OCI-LY1 (cell line): ENCODE data around the gene RASSF4.

Experiments used
- H2AFZ ChIP-seq: fragments of 200-600 bp; sonication (generic), shearing (Covaris generic); 2 replicates; pipeline ENCODE4 v1.6.0; 2014; ENCODE audit warnings: antibody characterized with exemption, mild to moderate bottlenecking, low read length
- H3F3A ChIP-seq: fragments of 200-600 bp; sonication (generic), shearing (Covaris generic); 2 replicates; pipeline ENCODE4 v1.6.0; 2014; ENCODE audit warnings: mild to moderate bottlenecking, antibody characterized with exemption, low read length, moderate library complexity; ENCODE audit not compliant: insufficient read depth
- H3K27ac ChIP-seq: fragments of 200-600 bp; sonication (generic); 2 replicates; pipeline ENCODE4 v1.5.1; 2014; ENCODE audit warnings: low read length, mixed run types, mild to moderate bottlenecking, low read depth; ENCODE audit not compliant: poor library complexity, severe bottlenecking
- H3K27me3 ChIP-seq: fragments of 200-600 bp; sonication (generic); 2 replicates; pipeline ENCODE4 v1.6.0; 2014; ENCODE audit warnings: antibody characterized with exemption, mild to moderate bottlenecking, low read length, moderate library complexity; ENCODE audit not compliant: insufficient read depth
- H3K36me3 ChIP-seq: fragments of 200-600 bp; sonication (generic); 2 replicates; pipeline ENCODE4 v1.6.1; 2014; ENCODE audit warnings: mild to moderate bottlenecking, antibody characterized with exemption, low read length, moderate library complexity, mixed read lengths; ENCODE audit not compliant: insufficient read depth
- H3K4me1 ChIP-seq: fragments of 200-600 bp; sonication (generic); 2 replicates; pipeline ENCODE4 v1.5.1; 2014; ENCODE audit warnings: mild to moderate bottlenecking, low read length, moderate library complexity; ENCODE audit not compliant: insufficient read depth, severe bottlenecking
- H3K4me2 ChIP-seq: fragments of 200-600 bp; sonication (generic), shearing (Covaris generic); 2 replicates; pipeline ENCODE4 v1.6.1; 2014; ENCODE audit warnings: low read length
- H3K4me3 ChIP-seq: fragments of 200-600 bp; sonication (generic); 2 replicates; pipeline ENCODE4 v1.5.1; 2014; ENCODE audit warnings: low read length, low read depth, mild to moderate bottlenecking, mixed read lengths; ENCODE audit not compliant: poor library complexity, severe bottlenecking
- H3K79me2 ChIP-seq: fragments of 200-600 bp; shearing (Covaris generic); 2 replicates; pipeline ENCODE4 v1.6.1; 2016; ENCODE audit warnings: mixed run types, low read length, mixed read lengths; ENCODE audit not compliant: insufficient read depth
- H3K9ac ChIP-seq: fragments of 200-600 bp; sonication (generic), shearing (Covaris generic); 2 replicates; pipeline ENCODE4 v1.6.1; 2014; ENCODE audit warnings: mild to moderate bottlenecking, low read length, mixed read lengths
- H3K9me2 ChIP-seq: fragments of 200-600 bp; sonication (generic), shearing (Covaris generic); 2 replicates; pipeline ENCODE4 v1.6.1; 2014; ENCODE audit warnings: low read depth, mild to moderate bottlenecking, low read length, mixed read lengths
- H3K9me3 ChIP-seq: fragments of 200-600 bp; shearing (Covaris generic); 2 replicates; pipeline ENCODE4 v1.6.1; 2014; ENCODE audit warnings: low read length, mixed read lengths
- H4K20me1 ChIP-seq: fragments of 200-600 bp; sonication (generic), shearing (Covaris generic); 2 replicates; pipeline ENCODE4 v1.6.0; 2016; ENCODE audit warnings: mild to moderate bottlenecking, low read length; ENCODE audit not compliant: insufficient read depth
- EZH2 ChIP-seq: fragments of 200-600 bp; sonication (generic), shearing (Covaris generic); IDR thresholded peaks from 2 replicates; pipeline ENCODE4 v1.8.0; 2017; ENCODE audit warnings: borderline replicate concordance, mixed run types, mild to moderate bottlenecking, antibody characterized with exemption, low read length, moderate library complexity, mixed read lengths
- TF ChIP-seq, protein P1 (sequence below): fragments of 200-600 bp; sonication (generic), shearing (Covaris generic); IDR thresholded peaks from 2 replicates; pipeline ENCODE4 v1.5.1; 2017; ENCODE audit warnings: mild to moderate bottlenecking, antibody characterized with exemption, low read length, moderate library complexity, mixed read lengths

Gene RASSF4

DNA sequence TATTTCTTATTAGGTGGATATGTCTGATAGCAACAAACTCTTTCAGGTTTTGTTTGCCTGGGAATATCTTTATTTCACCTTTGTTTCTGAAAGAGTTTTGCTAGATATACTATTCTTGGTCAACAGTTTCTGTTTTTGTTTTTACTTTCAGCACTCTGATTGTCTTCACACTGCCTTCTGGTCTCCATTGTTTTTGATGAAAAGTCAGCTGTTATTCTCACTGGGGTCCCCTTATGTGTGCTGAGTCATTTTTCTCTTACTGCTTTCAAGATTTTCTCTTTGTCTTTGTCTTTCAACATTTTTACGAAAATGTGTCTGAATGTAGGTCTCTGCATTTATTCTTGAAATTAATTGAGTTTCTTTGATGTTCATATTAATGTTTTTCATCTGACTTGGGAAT is 15.2 kb upstream of the RASSF4 start:
- no peaks in the 10 kb centered on the region for H3K9me2 ChIP-seq
- H3K4me1 ChIP-seq: no peaks in the 10 kb centered on the region
- no peak overlapping the region for H3K4me2 ChIP-seq
- no peak overlapping the region for H2AFZ ChIP-seq
- no peak for TF ChIP-seq EZH2
- H4K20me1 ChIP-seq: no peaks in the 10 kb centered on the region
- no peaks in the 10 kb centered on the region for H3K9me3 ChIP-seq
- no peak overlapping the region for H3K4me3 ChIP-seq
- H3K27me3 ChIP-seq: no peaks in the 10 kb centered on the region
- no peaks in the 10 kb centered on the region for H3K36me3 ChIP-seq
- H3K9ac ChIP-seq: no peak overlapping the region
- no peaks in the 10 kb centered on the region for H3K79me2 ChIP-seq
- no peaks in the 10 kb centered on the region for H3F3A ChIP-seq
- no peak overlapping the region for H3K27ac ChIP-seq

GRCh38 chr10:44946205-44946604 is 13.4 kb upstream of the RASSF4 start:
- H3K27ac ChIP-seq: no peak overlapping the region
- no peak overlapping the region for H3K4me2 ChIP-seq
- no peaks in the 10 kb centered on the region for H3K79me2 ChIP-seq
- H3K4me3 ChIP-seq: no peak overlapping the region
- no peaks in the 10 kb centered on the region for H3K4me1 ChIP-seq
- no peak overlapping the region for H2AFZ ChIP-seq
- H3K9me2 ChIP-seq: no peaks in the 10 kb centered on the region
- H3K9me3 ChIP-seq: no peaks in the 10 kb centered on the region
- TF ChIP-seq EZH2: no peak
- TF ChIP-seq, protein P1, sequence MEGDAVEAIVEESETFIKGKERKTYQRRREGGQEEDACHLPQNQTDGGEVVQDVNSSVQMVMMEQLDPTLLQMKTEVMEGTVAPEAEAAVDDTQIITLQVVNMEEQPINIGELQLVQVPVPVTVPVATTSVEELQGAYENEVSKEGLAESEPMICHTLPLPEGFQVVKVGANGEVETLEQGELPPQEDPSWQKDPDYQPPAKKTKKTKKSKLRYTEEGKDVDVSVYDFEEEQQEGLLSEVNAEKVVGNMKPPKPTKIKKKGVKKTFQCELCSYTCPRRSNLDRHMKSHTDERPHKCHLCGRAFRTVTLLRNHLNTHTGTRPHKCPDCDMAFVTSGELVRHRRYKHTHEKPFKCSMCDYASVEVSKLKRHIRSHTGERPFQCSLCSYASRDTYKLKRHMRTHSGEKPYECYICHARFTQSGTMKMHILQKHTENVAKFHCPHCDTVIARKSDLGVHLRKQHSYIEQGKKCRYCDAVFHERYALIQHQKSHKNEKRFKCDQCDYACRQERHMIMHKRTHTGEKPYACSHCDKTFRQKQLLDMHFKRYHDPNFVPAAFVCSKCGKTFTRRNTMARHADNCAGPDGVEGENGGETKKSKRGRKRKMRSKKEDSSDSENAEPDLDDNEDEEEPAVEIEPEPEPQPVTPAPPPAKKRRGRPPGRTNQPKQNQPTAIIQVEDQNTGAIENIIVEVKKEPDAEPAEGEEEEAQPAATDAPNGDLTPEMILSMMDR: no peak
- H3K9ac ChIP-seq: no peak overlapping the region
- no peaks in the 10 kb centered on the region for H3F3A ChIP-seq
- no peaks in the 10 kb centered on the region for H4K20me1 ChIP-seq
- no peaks in the 10 kb centered on the region for H3K36me3 ChIP-seq
- no peaks in the 10 kb centered on the region for H3K27me3 ChIP-seq

- H4K20me1 ChIP-seq: no peaks in the 10 kb centered on the region
- no peaks in the 10 kb centered on the region for H3F3A ChIP-seq
- TF ChIP-seq EZH2: no peak
- TF ChIP-seq, protein P1: no peak
- H3K36me3 ChIP-seq: no peaks in the 10 kb centered on the region
- no peak overlapping the region for H3K4me3 ChIP-seq
- H3K79me2 ChIP-seq: no peaks in the 10 kb centered on the region
- H3K4me1 ChIP-seq: no peaks in the 10 kb centered on the region
- H2AFZ ChIP-seq: no peak overlapping the region
- no peaks in the 10 kb centered on the region for H3K9me3 ChIP-seq
- no peak overlapping the region for H3K27ac ChIP-seq
- H3K27me3 ChIP-seq: no peaks in the 10 kb centered on the region
- H3K9me2 ChIP-seq: no peaks in the 10 kb centered on the region
- H3K4me2 ChIP-seq: no peak overlapping the region
- H3K9ac ChIP-seq: no peak overlapping the region
Measured at GRCh38 chr10:44947371-44948152, 12.0 kb upstream of the RASSF4 start.

DNA sequence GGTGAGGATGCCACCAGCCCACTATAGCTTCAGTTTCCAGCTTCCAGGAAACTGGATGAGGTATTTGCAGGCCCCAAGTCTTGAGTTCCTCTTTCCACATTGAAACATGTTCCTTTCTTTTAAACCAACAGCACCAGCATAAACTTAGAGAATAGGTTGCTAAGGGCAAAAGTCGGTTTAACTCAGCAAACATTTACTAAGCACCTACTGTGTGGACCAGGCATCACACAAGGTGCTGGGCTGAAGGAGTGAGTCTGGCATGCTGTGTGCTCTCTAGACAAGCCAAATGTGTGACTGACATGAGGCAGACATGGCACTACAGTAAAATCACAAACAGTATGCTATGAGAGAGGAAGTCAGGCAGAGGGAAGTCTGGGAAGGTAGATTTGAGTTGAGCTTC is 11.0 kb upstream of the RASSF4 start:
- no peaks in the 10 kb centered on the region for H3K4me1 ChIP-seq

More for the DNA sequence above, 11.0 kb upstream of the RASSF4 start:
- H4K20me1 ChIP-seq: no peaks in the 10 kb centered on the region
- no peak overlapping the region for H3K9ac ChIP-seq
- H3K36me3 ChIP-seq: no peaks in the 10 kb centered on the region
- no peak overlapping the region for H2AFZ ChIP-seq
- no peaks in the 10 kb centered on the region for H3K79me2 ChIP-seq
- H3K27ac ChIP-seq: no peak overlapping the region
- H3F3A ChIP-seq: no peaks in the 10 kb centered on the region
- no peaks in the 10 kb centered on the region for H3K9me3 ChIP-seq
- H3K4me2 ChIP-seq: no peak overlapping the region
- H3K4me3 ChIP-seq: no peak overlapping the region
- no peaks in the 10 kb centered on the region for H3K27me3 ChIP-seq
- H3K9me2 ChIP-seq: no peaks in the 10 kb centered on the region
- TF ChIP-seq, protein P1: no peak
- TF ChIP-seq EZH2: no peak
